K562 (cell line): Measurements from ENCODE around the gene CHRNE. TPM values are rescaled to one million over a fixed set of nuclear protein-coding genes. Genes with fewer than 3 reads are reported as not detected.

Experiments
- ATAC-seq: fragments of 200-7000 bp; cut with Tn5 transposase; 3 replicates; pipeline ENCODE4 v1.9.1; 2020; ENCODE audit warnings: moderate library complexity
- BruUV-seq: library from RNA; stranded (reverse); fragments of 400-500 nt; replicated peaks from 2 replicates; lab custom pipeline; 2021; lab: Mats Ljungman, UMichigan
- CTCF ChIA-PET: fragments of 300-600 bp; formaldehyde crosslinking; extraction: SDS; loops from one replicate; lab custom pipeline; 2021; ENCODE audit warnings: low intra/inter-chr PET ratio; lab: Yijun Ruan, JAX
- POLR2A ChIA-PET: fragments of 300-600, 350-650 bp; sonication (Branson Sonifier 250); formaldehyde crosslinking; extraction: SDS; loops from one replicate; lab custom pipeline; 2021; ENCODE audit warnings: antibody characterized with exemption, inconsistent platforms; lab: Yijun Ruan, JAX
- DNase-seq, 4 experiments: peaks; one replicate each; pipeline versions ENCODE4 v3.0.0 to v3.0.0-alpha.2; 2011 to 2018; ENCODE audit warnings: low spot score in 3 of 4, mixed read lengths in 3 of 4; ENCODE audit errors: extremely low read depth in 1 of 4
- FAIRE-seq: peaks from 2 replicates; lab custom pipeline; 2011; peaks lifted over from hg19 to GRCh38; lab: Jason Lieb, UNC
- H2AFZ ChIP-seq: 2 replicates; pipeline ENCODE4 v1.6.0; 2011; ENCODE audit warnings: low read depth, low read length, control low read depth, inconsistent platforms
- H3K27ac ChIP-seq: fragments of 200-600 bp; 3 replicates; pipeline ENCODE4 v1.8.0; 2011; ENCODE audit warnings: low read depth, mild to moderate bottlenecking, control low read depth, inconsistent platforms, low read length, moderate library complexity, mixed read lengths; ENCODE audit errors: extremely low read depth
- H3K27me3 ChIP-seq, 2 experiments: fragments of 300-600 bp in 1 of 2; 2 replicates in 1 of 2; 3 replicates in 1 of 2; pipeline versions ENCODE4 v1.6.0 to v1.8.0; 2011; ENCODE audit warnings: inconsistent platforms in 2 of 2, low read length in 2 of 2, mild to moderate bottlenecking in 1 of 2, mixed read lengths in 1 of 2, moderate library complexity in 1 of 2; ENCODE audit not compliant: control insufficient read depth in 2 of 2, insufficient read depth in 2 of 2
- H3K36me3 ChIP-seq: fragments of 300-600 bp; 3 replicates; pipeline ENCODE4 v1.8.0; 2011; ENCODE audit warnings: mild to moderate bottlenecking, low read length, inconsistent platforms; ENCODE audit not compliant: control insufficient read depth, insufficient read depth
- H3K4me1 ChIP-seq, 2 experiments: fragments of 200-600 bp in 1 of 2; replicated peaks in 1 of 2; 2 replicates in 1 of 2; 3 replicates in 1 of 2; pipeline versions ENCODE4 v1.5.1 to v1.8.0; 2011; ENCODE audit warnings: inconsistent platforms in 2 of 2, low read length in 2 of 2, mild to moderate bottlenecking in 1 of 2, mixed read lengths in 1 of 2, moderate library complexity in 1 of 2; ENCODE audit not compliant: control insufficient read depth in 2 of 2, insufficient read depth in 2 of 2
- H3K4me2 ChIP-seq: 2 replicates; pipeline ENCODE4 v1.6.1; 2011; ENCODE audit warnings: low read length, control low read depth, inconsistent platforms, mixed read lengths; ENCODE audit not compliant: insufficient read depth
- H3K4me3 ChIP-seq: fragments of 200-600 bp; sonication (generic), shearing (Covaris generic); 2 replicates; pipeline ENCODE4 v1.5.1; 2016; ENCODE audit warnings: control low read depth, inconsistent platforms
- H3K79me2 ChIP-seq: fragments of 200-600 bp; 3 replicates; pipeline ENCODE4 v1.8.0; 2011; ENCODE audit warnings: low read length, inconsistent platforms; ENCODE audit not compliant: control insufficient read depth, insufficient read depth
- H3K9ac ChIP-seq, 2 experiments: 2 replicates each; pipeline versions ENCODE4 v1.6.0 to v1.6.1; 2011; ENCODE audit warnings: low read depth in 2 of 2, low read length in 2 of 2, control low read depth in 1 of 2, inconsistent platforms in 1 of 2, mild to moderate bottlenecking in 1 of 2, mixed read lengths in 1 of 2; ENCODE audit not compliant: insufficient read depth in 1 of 2
- H3K9me1 ChIP-seq: one replicate; pipeline ENCODE4 v1.6.0; 2011; ENCODE audit warnings: inconsistent platforms, mild to moderate bottlenecking, low read length, moderate library complexity; ENCODE audit not compliant: control insufficient read depth, insufficient read depth
- H3K9me3 ChIP-seq: replicated peaks from 2 replicates; pipeline ENCODE4 v1.5.1; 2011; ENCODE audit warnings: low read depth, low read length, inconsistent platforms; ENCODE audit not compliant: control insufficient read depth, insufficient read depth
- H4K20me1 ChIP-seq: replicated peaks from 2 replicates; pipeline ENCODE4 v1.6.1; 2011; ENCODE audit warnings: low read length, inconsistent platforms, mixed read lengths; ENCODE audit not compliant: control insufficient read depth, insufficient read depth
- BHLHE40 ChIP-seq: IDR thresholded peaks from 2 replicates; pipeline ENCODE4 v1.6.1; 2011; ENCODE audit warnings: low read length, improper control_type of control experiment
- E2F1 ChIP-seq: sonication (generic); formaldehyde crosslinking; IDR thresholded peaks from 2 replicates; pipeline ENCODE4 v1.8.1; 2023; ENCODE audit warnings: mild to moderate bottlenecking, missing genetic modification reagents, moderate library complexity
- POLR2AphosphoS2 ChIP-seq: IDR thresholded peaks from 2 replicates; pipeline ENCODE4 v1.6.1; 2012; ENCODE audit warnings: low read length, improper control_type of control experiment
- SRF ChIP-seq, 2 experiments: fragments of 250-450, 450-650 bp in 1 of 2; sonication (Bioruptor Pico) in 1 of 2; sonication (generic) in 1 of 2; formaldehyde crosslinking; IDR thresholded peaks; 2 replicates each; pipeline versions ENCODE4 v1.5.0 to v1.5.1; 2020 to 2022; ENCODE audit warnings: mild to moderate bottlenecking in 1 of 2, missing genetic modification reagents in 1 of 2
- ZNF134 ChIP-seq: fragments of 250-450 bp; sonication (Bioruptor Pico); conservative IDR thresholded peaks from 2 replicates; pipeline ENCODE4 v1.4.0; 2020
- ZNF175 ChIP-seq: fragments of 200-800 bp; sonication (Bioruptor generic); IDR thresholded peaks from 2 replicates; pipeline ENCODE4 v1.6.1; 2016; ENCODE audit warnings: low read depth, mild to moderate bottlenecking, missing genetic modification characterization, missing compliant biosample characterization
- ZNF280A ChIP-seq: fragments of 450-650 bp; IDR thresholded peaks from 2 replicates; pipeline ENCODE4 v1.6.1; 2018; ENCODE audit warnings: mild to moderate bottlenecking, low read depth; ENCODE audit not compliant: partially characterized antibody
- WGBS: fragments of 100-300 bp; shearing (Covaris generic); methylation state at CpG from one replicate; pipeline ENCODE4 v1.1.6; 2016; ENCODE audit warnings: low coverage, mixed read lengths; ENCODE audit not compliant: insufficient coverage; ENCODE audit errors: missing lambda C conversion rate; 5-methylcytosine and 5-hydroxymethylcytosine counted together
- in situ Hi-C: fragments of 300-500 bp; cut with MboI; formaldehyde crosslinking; loops from 4 replicates; pipeline ENCODE4 v1.15.0; 2018; ENCODE audit warnings: inconsistent platforms, mixed read lengths
- intact Hi-C: fragments of 100-400 bp; cut with micrococcal nuclease; formaldehyde crosslinking; loops from 2 replicates; pipeline ENCODE4 v1.14.2; 2022
- polyA plus RNA-seq, 8 experiments: library from polyadenylated mRNA; depleted of rRNA in 4 of 8; stranded (reverse) in 5 of 8; unstranded in 3 of 8; fragments of >200 nt; fragmentation: Nextera tagmentation in 2 of 8; fragmentation: Illumina TruSeq in 1 of 8; extraction: Ambion mirVana in 2 of 8; extraction: Trizol in 1 of 8; gene quantifications; 2 replicates each; pipeline versions ENCODE4 v1.2.1 to v1.2.3, GENCODE V29; 2011 to 2014; ENCODE audit warnings: inconsistent platforms in 1 of 8, missing spikeins in 1 of 8
- total RNA-seq, 7 experiments: library from RNA; depleted of rRNA in 6 of 7; stranded (reverse); fragments of >200 nt in 6 of 7; fragmentation: Illumina TruSeq in 2 of 7; extraction: Trizol in 2 of 7; gene quantifications; 2 replicates each; pipeline versions ENCODE4 v1.2.1 to v1.2.3, GENCODE V29; 2011 to 2021; ENCODE audit warnings: low replicate concordance in 1 of 7

Gene CHRNE
- total and polyA plus RNA-seq, 9 of the 15 experiments (the other 6 are each of a cell fraction or from before 2014, with no cell fraction given), result not detected

- no peak for FAIRE-seq
- TF ChIP-seq BHLHE40 (no peak), SRF (CRISPR knock-in tag; IDR thresholded peaks at IDR 0.05) (no peak), ZNF175 (CRISPR knock-in tag) (no peak), POLR2AphosphoS2 (no peak), ZNF134 (CRISPR knock-in tag) (no peak), E2F1 (no peak), ZNF280A (no peak)
- Histone ChIP-seq H3K9me1 (no peaks in the 10 kb centered on the region), H3K4me2 (no peak overlapping the region), H3K27me3 (no peaks in the 10 kb centered on the region), H3K4me1 (no peaks in the 10 kb centered on the region; a peak in 1 of 5 replicates), H3K9me3 (no peaks in the 10 kb centered on the region), H3K9ac (no peak overlapping the region), H3K36me3 (no peaks in the 10 kb centered on the region), H3K79me2 (no peaks in the 10 kb centered on the region), H3K27ac (no peak overlapping the region), H4K20me1 (no peaks in the 10 kb centered on the region), H2AFZ (0 out of 2 replicates have a peak overlapping the region, but pooled peaks have one; percentile 9), H3K4me3 (no peak overlapping the region)
- no TSS peak for BruUV-seq
- WGBS, result 51% methylated on average over 8 of the region's 8 CpGs
- ChIA-PET POLR2A (interaction anchor here (0.6 to 1.5 kb wide), 5 partner anchors 9 to 25 kb away, joined by 3 to 6 read pairs (median 4); partner anchors contain the start of genes RNF167 and SLC25A11), CTCF (no interaction called here)
- intact Hi-C loops (no loop called here), in situ Hi-C loops (loop anchor here (10.0 kb wide), 1 partner anchor 145 kb away; no protein-coding TSS in a partner anchor)
- DNase-seq, result no peak
- no peak for ATAC-seq
Measured at GRCh38 chr17:4919511-4920047, 16.7 kb upstream of the CHRNE start.
